Keratinocyte (primary cell): Measurements from ENCODE around the gene FAF2. TPM values are rescaled to one million over a fixed set of nuclear protein-coding genes. Genes with fewer than 3 reads are reported as not detected.

Experiments
- DNase-seq: peaks from one replicate; pipeline ENCODE4 v3.0.0-alpha.2; 2011; ENCODE audit warnings: low read depth, missing footprints, low spot score
- FAIRE-seq: peaks from 2 replicates; lab custom pipeline; 2011; peaks lifted over from hg19 to GRCh38; lab: Jason Lieb, UNC
- H2AFZ ChIP-seq: 2 replicates; pipeline ENCODE4 v1.6.0; 2012; ENCODE audit warnings: low read length, control low read depth, inconsistent platforms; ENCODE audit not compliant: control insufficient read depth
- H3K27ac ChIP-seq: 2 replicates; pipeline ENCODE4 v1.5.1; 2011; ENCODE audit warnings: low read length; ENCODE audit not compliant: control insufficient read depth, insufficient read depth
- H3K27me3 ChIP-seq: 3 replicates; pipeline ENCODE4 v1.6.0; 2011; ENCODE audit warnings: low read length; ENCODE audit not compliant: control insufficient read depth, insufficient read depth; ENCODE audit errors: extremely low read depth
- H3K36me3 ChIP-seq, 2 experiments: 2 replicates in 1 of 2; 3 replicates in 1 of 2; pipeline ENCODE4 v1.5.1; 2011; ENCODE audit warnings: low read length in 2 of 2, mild to moderate bottlenecking in 1 of 2; ENCODE audit not compliant: control insufficient read depth in 2 of 2, insufficient read depth in 2 of 2; ENCODE audit errors: extremely low read depth in 1 of 2
- H3K4me1 ChIP-seq: 3 replicates; pipeline ENCODE4 v1.5.1; 2011; ENCODE audit warnings: low read length; ENCODE audit not compliant: control insufficient read depth, insufficient read depth; ENCODE audit errors: extremely low read depth
- H3K4me2 ChIP-seq: 3 replicates; pipeline ENCODE4 v1.6.0; 2011; ENCODE audit warnings: low read depth, low read length; ENCODE audit not compliant: control insufficient read depth, insufficient read depth; ENCODE audit errors: extremely low read depth
- H3K4me3 ChIP-seq, 3 experiments: fragments of 200-600 bp in 1 of 3; sonication (generic) in 1 of 3; 2 replicates in 2 of 3; 3 replicates in 1 of 3; pipeline ENCODE4 v1.5.1; 2011 to 2016; ENCODE audit warnings: low read length in 3 of 3, mild to moderate bottlenecking in 3 of 3, control low read depth in 2 of 3, inconsistent platforms in 1 of 3, low read depth in 1 of 3, mixed read lengths in 1 of 3, mixed run types in 1 of 3, moderate library complexity in 1 of 3; ENCODE audit not compliant: control insufficient read depth in 2 of 3, insufficient read depth in 2 of 3; ENCODE audit errors: extremely low read depth in 1 of 3
- H3K79me2 ChIP-seq: 2 replicates; pipeline ENCODE4 v1.6.0; 2012; ENCODE audit warnings: low read length; ENCODE audit not compliant: control insufficient read depth, insufficient read depth
- H3K9ac ChIP-seq: 3 replicates; pipeline ENCODE4 v1.6.0; 2011; ENCODE audit warnings: low read length; ENCODE audit not compliant: control insufficient read depth, insufficient read depth; ENCODE audit errors: extremely low read depth
- H3K9me1 ChIP-seq: 3 replicates; pipeline ENCODE4 v1.6.0; 2011; ENCODE audit warnings: low read length; ENCODE audit not compliant: control insufficient read depth, insufficient read depth; ENCODE audit errors: extremely low read depth
- H3K9me3 ChIP-seq: 2 replicates; pipeline ENCODE4 v1.5.1; 2012; ENCODE audit warnings: low read depth, low read length; ENCODE audit not compliant: control insufficient read depth
- H4K20me1 ChIP-seq: 3 replicates; pipeline ENCODE4 v1.6.0; 2011; ENCODE audit warnings: low read length; ENCODE audit not compliant: control insufficient read depth, insufficient read depth; ENCODE audit errors: extremely low read depth
- CTCF ChIP-seq, 3 experiments: IDR thresholded peaks in 1 of 3; conservative IDR thresholded peaks in 1 of 3; optimal IDR thresholded peaks in 1 of 3; 2 replicates in 2 of 3; 3 replicates in 1 of 3; pipeline versions ENCODE3 to v1.5.1; 2011; ENCODE audit warnings: low read length in 3 of 3, mild to moderate bottlenecking in 3 of 3, moderate library complexity in 2 of 3, control low read depth in 1 of 3, inconsistent platforms in 1 of 3; ENCODE audit not compliant: insufficient read depth in 2 of 3; ENCODE audit errors: extremely low read depth in 1 of 3
- EZH2 ChIP-seq: IDR thresholded peaks from one replicate; pipeline ENCODE4 v1.6.1; 2012; ENCODE audit warnings: inconsistent platforms, mild to moderate bottlenecking, low read length, moderate library complexity
- dilution Hi-C: fragments of 300-500 bp; cut with MboI; formaldehyde crosslinking; loops from one replicate; pipeline ENCODE4 v1.7.0; 2020; ENCODE audit warnings: low sequenced_read_pairs; ENCODE audit not compliant: extremely low pct_ligation_motif_present
- polyA plus RNA-seq, 5 experiments: library from polyadenylated mRNA; depleted of rRNA in 3 of 5; stranded (reverse) in 3 of 5; stranded (forward) in 1 of 5; unstranded in 1 of 5; fragments of >200 nt; gene quantifications; 1 replicate in 1 of 5; 2 replicates in 3 of 5; 3 replicates in 1 of 5; pipeline versions ENCODE4 v1.2.1 to v1.2.3, GENCODE V29; 2011 to 2012; ENCODE audit warnings: missing spikeins in 2 of 5, low read depth in 1 of 5, low replicate concordance in 1 of 5

FAF2 gene
- polyA plus RNA-seq, 1 donor (not counting 4 experiments of a cell fraction or from before 2014, with no cell fraction given): 52.9 TPM

GRCh38 chr5:176513788-176514187 lies 65.6 kb downstream of the FAF2 start:
- peaks cover 8 to 11% of the 10 kb centered on the region in 2 experiments for H3K36me3 ChIP-seq
- dilution Hi-C loops: no loop called here
- TF ChIP-seq CTCF (optimal IDR thresholded peaks at IDR 0.05 in 1 of 3, IDR thresholded peaks at IDR 0.05 in 1 of 3, conservative IDR thresholded peaks at IDR 0.05 in 1 of 3; ENCODE audit: extremely low read depth in 1 of 3, insufficient read depth in 2 of 3, low read length in 3 of 3) (no peak), EZH2 (no peak)
- H3K4me3 ChIP-seq: no peak overlapping the region
- no peak for FAIRE-seq
- H3K9ac ChIP-seq: no peak overlapping the region
- no peaks in the 10 kb centered on the region for H3K9me3 ChIP-seq
- no peak overlapping the region for H3K4me2 ChIP-seq
- H3K9me1 ChIP-seq: no peaks in the 10 kb centered on the region
- no peaks in the 10 kb centered on the region for H3K4me1 ChIP-seq
- no peak overlapping the region for H2AFZ ChIP-seq
- H3K27me3 ChIP-seq: no peaks in the 10 kb centered on the region
- no peaks in the 10 kb centered on the region for H3K79me2 ChIP-seq
- H4K20me1 ChIP-seq: no peaks in the 10 kb centered on the region
- H3K27ac ChIP-seq: no peak overlapping the region
- DNase-seq: no peak

GRCh38 chr5:176514244-176514950 lies 66.2 kb downstream of the FAF2 start:
- dilution Hi-C loops: no loop called here
- no peak overlapping the region for H3K4me3 ChIP-seq
- H3K9me1 ChIP-seq: no peaks in the 10 kb centered on the region
- H3K9ac ChIP-seq: no peak overlapping the region
- H3K9me3 ChIP-seq: no peaks in the 10 kb centered on the region
- H2AFZ ChIP-seq: no peak overlapping the region
- DNase-seq (no peak), FAIRE-seq (no peak)
- H4K20me1 ChIP-seq: no peaks in the 10 kb centered on the region
- no peak overlapping the region for H3K4me2 ChIP-seq
- no peaks in the 10 kb centered on the region for H3K79me2 ChIP-seq
- H3K36me3 ChIP-seq: peaks cover 3 to 6% of the 10 kb centered on the region in 2 experiments
- H3K27me3 ChIP-seq: no peaks in the 10 kb centered on the region
- no peak overlapping the region for H3K27ac ChIP-seq
- TF ChIP-seq EZH2 (no peak), CTCF (optimal IDR thresholded peaks at IDR 0.05 in 1 of 3, IDR thresholded peaks at IDR 0.05 in 1 of 3, conservative IDR thresholded peaks at IDR 0.05 in 1 of 3; ENCODE audit: extremely low read depth in 1 of 3, insufficient read depth in 2 of 3, low read length in 3 of 3) (no peak)
- no peaks in the 10 kb centered on the region for H3K4me1 ChIP-seq
